IMR-90 (cell line): ENCODE measurements around the gene CUX1. TPM values are rescaled to one million over a fixed set of nuclear protein-coding genes. Genes with fewer than 3 reads are reported as not detected.

Experiments
- ATAC-seq: fragments of 200-7000 bp; cut with Tn5 transposase; 2 replicates; pipeline ENCODE4 v1.9.1; 2020; ENCODE audit warnings: low read depth, mild to moderate bottlenecking, moderate library complexity
- BruUV-seq: library from RNA; stranded (reverse); fragments of 400-500 nt; replicated peaks from 2 replicates; lab custom pipeline; 2021; lab: Mats Ljungman, UMichigan
- CTCF ChIA-PET: fragments of 300-600 bp; formaldehyde crosslinking; extraction: SDS; loops from one replicate; lab custom pipeline; 2021; ENCODE audit warnings: antibody characterized with exemption; lab: Yijun Ruan, JAX
- POLR2A ChIA-PET: fragments of 300-600 bp; sonication (Branson Sonifier 250); formaldehyde crosslinking; loops from one replicate; lab custom pipeline; 2022; ENCODE audit warnings: antibody characterized with exemption; ENCODE audit not compliant: unreplicated experiment; lab: Charles Lee
- DNase-seq: peaks from one replicate; pipeline ENCODE4 v3.0.0; 2013
- H2AFZ ChIP-seq: replicated peaks from 2 replicates; pipeline ENCODE3; 2013; ENCODE audit warnings: low read length, mild to moderate bottlenecking; ENCODE audit not compliant: poor library complexity
- H2AK5ac ChIP-seq: 2 replicates; pipeline ENCODE4 v1.6.1; 2013; ENCODE audit warnings: low read depth, low read length, inconsistent platforms
- H2AK9ac ChIP-seq: replicated peaks from 2 replicates; pipeline ENCODE3; 2013; ENCODE audit warnings: mild to moderate bottlenecking, low read depth, low read length, moderate library complexity; ENCODE audit not compliant: poor library complexity
- H2BK120ac ChIP-seq: 2 replicates; pipeline ENCODE4 v1.6.1; 2013; ENCODE audit warnings: low read depth, low read length, inconsistent platforms
- H2BK15ac ChIP-seq: 3 replicates; pipeline ENCODE4 v1.6.1; 2013; ENCODE audit warnings: low read depth, low read length, inconsistent platforms
- H2BK20ac ChIP-seq: 2 replicates; pipeline ENCODE4 v1.6.1; 2013; ENCODE audit warnings: low read depth, mild to moderate bottlenecking, inconsistent platforms, low read length, moderate library complexity
- H2BK5ac ChIP-seq: 2 replicates; pipeline ENCODE4 v1.6.1; 2013; ENCODE audit warnings: mild to moderate bottlenecking, low read depth, low read length, inconsistent platforms; ENCODE audit not compliant: poor library complexity, severe bottlenecking
- H3K14ac ChIP-seq: replicated peaks from 2 replicates; pipeline ENCODE4 v1.6.1; 2013; ENCODE audit warnings: low read depth, low read length, inconsistent platforms
- H3K18ac ChIP-seq: 2 replicates; pipeline ENCODE4 v1.6.1; 2013; ENCODE audit warnings: low read depth, low read length, control low read depth
- H3K23ac ChIP-seq: 2 replicates; pipeline ENCODE4 v1.6.1; 2013; ENCODE audit warnings: low read depth, low read length, inconsistent platforms
- H3K27ac ChIP-seq: 2 replicates; pipeline ENCODE4 v1.5.1; 2013; ENCODE audit warnings: mild to moderate bottlenecking, control low read depth, low read length; ENCODE audit not compliant: insufficient read depth
- H3K27me3 ChIP-seq: 2 replicates; pipeline ENCODE4 v1.6.1; 2013; ENCODE audit warnings: low read length; ENCODE audit not compliant: control insufficient read depth, insufficient read depth
- H3K36me3 ChIP-seq: 2 replicates; pipeline ENCODE4 v1.6.1; 2013; ENCODE audit warnings: low read length, mixed read lengths; ENCODE audit not compliant: control insufficient read depth, insufficient read depth
- H3K4ac ChIP-seq: 2 replicates; pipeline ENCODE4 v1.6.1; 2013; ENCODE audit warnings: low read depth, low read length, inconsistent platforms
- H3K4me1 ChIP-seq: 2 replicates; pipeline ENCODE4 v1.6.1; 2013; ENCODE audit warnings: low read length, mixed read lengths; ENCODE audit not compliant: control insufficient read depth, insufficient read depth
- H3K4me2 ChIP-seq: 2 replicates; pipeline ENCODE4 v1.6.1; 2013; ENCODE audit warnings: low read depth, mild to moderate bottlenecking, control low read depth, low read length, moderate library complexity
- H3K4me3 ChIP-seq: 2 replicates; pipeline ENCODE4 v1.5.1; 2013; ENCODE audit warnings: low read depth, mild to moderate bottlenecking, control low read depth, low read length, moderate library complexity; ENCODE audit not compliant: insufficient read depth
- H3K56ac ChIP-seq: 2 replicates; pipeline ENCODE4 v1.6.1; 2013; ENCODE audit warnings: low read length, inconsistent platforms; ENCODE audit not compliant: insufficient read depth; ENCODE audit errors: extremely low read depth
- H3K79me1 ChIP-seq, 2 experiments: 2 replicates each; pipeline ENCODE4 v1.6.1; 2013; ENCODE audit warnings: low read length in 2 of 2, inconsistent platforms in 1 of 2, low read depth in 1 of 2
- H3K9ac ChIP-seq: 2 replicates; pipeline ENCODE4 v1.6.1; 2013; ENCODE audit warnings: low read depth, low read length, control low read depth
- H3K9me1 ChIP-seq: 2 replicates; pipeline ENCODE4 v1.6.1; 2013; ENCODE audit warnings: low read length, inconsistent platforms; ENCODE audit not compliant: insufficient read depth
- H3K9me3 ChIP-seq: 2 replicates; pipeline ENCODE4 v1.6.1; 2013; ENCODE audit warnings: low read length; ENCODE audit not compliant: control insufficient read depth, insufficient read depth
- H4K20me1 ChIP-seq: 2 replicates; pipeline ENCODE4 v1.6.1; 2013; ENCODE audit warnings: low read length, inconsistent platforms; ENCODE audit not compliant: insufficient read depth
- H4K5ac ChIP-seq: 2 replicates; pipeline ENCODE4 v1.6.1; 2013; ENCODE audit warnings: mild to moderate bottlenecking, low read depth, low read length, control low read depth
- H4K8ac ChIP-seq, 2 experiments: 2 replicates each; pipeline ENCODE4 v1.6.1; 2013; ENCODE audit warnings: low read depth in 2 of 2, low read length in 2 of 2, control low read depth in 1 of 2, inconsistent platforms in 1 of 2
- H4K91ac ChIP-seq: 2 replicates; pipeline ENCODE4 v1.6.1; 2013; ENCODE audit warnings: low read depth, low read length, inconsistent platforms; ENCODE audit not compliant: insufficient read depth
- FOS ChIP-seq: fragments of 150-350 bp; IDR thresholded peaks from 2 replicates; pipeline ENCODE4 v1.6.1; 2016; ENCODE audit warnings: low read depth, low read length
- MAFK ChIP-seq: IDR thresholded peaks from 2 replicates; pipeline ENCODE4 v1.6.1; 2012; ENCODE audit warnings: low read depth, low read length, improper control_type of control experiment
- MAZ ChIP-seq: IDR thresholded peaks from 2 replicates; pipeline ENCODE4 v1.6.1; 2012; ENCODE audit warnings: low read depth, mild to moderate bottlenecking, low read length, improper control_type of control experiment, moderate library complexity, borderline replicate concordance
- NFE2L2 ChIP-seq: fragments of 150-350 bp; IDR thresholded peaks from 2 replicates; pipeline ENCODE4 v1.6.1; 2016; ENCODE audit warnings: low read depth, mild to moderate bottlenecking, low read length
- RAD21 ChIP-seq: IDR thresholded peaks from 2 replicates; pipeline ENCODE4 v1.6.1; 2012; ENCODE audit warnings: low read length, improper control_type of control experiment
- RFX5 ChIP-seq: IDR thresholded peaks from 2 replicates; pipeline ENCODE4 v1.8.0; 2012; ENCODE audit warnings: low read depth, mild to moderate bottlenecking, low read length, moderate library complexity
- SMC3 ChIP-seq: fragments of 150-350 bp; IDR thresholded peaks from 2 replicates; pipeline ENCODE4 v1.6.1; 2016; ENCODE audit warnings: low read depth, mild to moderate bottlenecking, antibody characterized with exemption, low read length, moderate library complexity
- WGBS, 2 experiments: methylation state at CpG; one replicate each; pipeline versions ENCODE4 v1.1.5 to v1.1.7; 2013; ENCODE audit warnings: missing lambda C conversion rate in 2 of 2; ENCODE audit not compliant: insufficient read length in 1 of 2; ENCODE audit errors: extremely low coverage in 2 of 2; 5-methylcytosine and 5-hydroxymethylcytosine counted together
- dilution Hi-C: fragments of 300-500 bp; cut with HindIII; formaldehyde crosslinking; loops from one replicate; pipeline ENCODE4 v1.14.3; 2018; ENCODE audit warnings: low sequenced_read_pairs; ENCODE audit not compliant: unreplicated experiment
- in situ Hi-C: fragments of 300-500 bp; cut with MboI; formaldehyde crosslinking; loops from 3 replicates; pipeline ENCODE4 v1.14.3; 2019; ENCODE audit warnings: low sequenced_read_pairs, inconsistent platforms, mixed read lengths
- intact Hi-C: fragments of 100-400 bp; cut with micrococcal nuclease; formaldehyde crosslinking; loops from 2 replicates; pipeline ENCODE4 v1.10.0; 2022
- polyA plus RNA-seq, 3 experiments: library from polyadenylated mRNA; depleted of rRNA; stranded (reverse); fragments of >200 nt; gene quantifications; 2 replicates each; pipeline ENCODE4 v1.2.3, GENCODE V29; 2012; ENCODE audit warnings: low replicate concordance in 1 of 3
- total RNA-seq: library from RNA; depleted of rRNA; stranded (reverse); fragments of >200 nt; gene quantifications from 2 replicates; pipeline ENCODE4 v1.2.3, GENCODE V29; 2012
- TF ChIP-seq, protein P1 (sequence below): conservative IDR thresholded peaks from 2 replicates; pipeline ENCODE4 v1.5.1; 2012; ENCODE audit warnings: mild to moderate bottlenecking, low read depth, low read length, improper control_type of control experiment
- TF ChIP-seq, protein P2 (sequence below): fragments of 150-350 bp; IDR thresholded peaks from 2 replicates; pipeline ENCODE4 v1.6.1; 2016; ENCODE audit warnings: low read depth, mild to moderate bottlenecking, low read length, moderate library complexity, borderline replicate concordance

CUX1 gene
- total and polyA plus RNA-seq, 2 of the 4 experiments (the other 2 are of a cell fraction) = 19.7 to 46.4 TPM

DNA sequence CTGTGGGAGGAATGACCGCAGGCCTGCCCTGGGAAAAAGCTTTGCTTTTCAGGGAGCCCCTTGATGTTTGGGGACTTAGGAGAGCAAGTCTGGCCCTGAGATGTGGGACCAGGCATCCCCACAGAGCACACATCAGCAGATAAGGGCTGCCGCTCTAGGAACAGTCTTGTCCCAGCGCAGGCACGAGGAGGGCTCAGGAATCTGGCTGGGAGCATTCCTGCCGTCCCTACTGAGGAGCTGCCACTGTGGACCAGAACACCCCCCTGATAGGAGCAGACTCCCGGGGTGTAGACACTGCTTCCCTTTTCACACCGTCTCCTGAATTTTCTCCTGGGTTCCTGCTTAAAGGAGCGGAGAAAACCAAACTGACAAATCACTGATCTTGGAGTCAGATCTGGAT lies 232.3 kb downstream of the CUX1 start:
- Histone ChIP-seq H2AK9ac (no peak overlapping the region), H3K18ac (no peak overlapping the region), H2BK15ac (no peak overlapping the region), H3K4me3 (no peak overlapping the region), H2AK5ac (no peak overlapping the region), H4K8ac (no peak overlapping the region), H3K9me1 (peaks cover 18% of the 10 kb centered on the region), H3K14ac (no peak overlapping the region), H3K4ac (no peak overlapping the region), H3K79me1 (peaks cover 19 to 49% of the 10 kb centered on the region in 2 experiments), H3K27ac (no peak overlapping the region), H2BK20ac (no peak overlapping the region), H3K4me1 (peaks cover 12% of the 10 kb centered on the region), H3K23ac (no peak overlapping the region), H4K5ac (no peak overlapping the region), H3K9me3 (peaks cover 4% of the 10 kb centered on the region; the same call in 1 of the 2 replicates), H3K36me3 (no peaks in the 10 kb centered on the region), H3K9ac (no peak overlapping the region), H2BK120ac (no peak overlapping the region), H4K91ac (no peak overlapping the region), H4K20me1 (peaks cover 29% of the 10 kb centered on the region), H2BK5ac (no peak overlapping the region), H3K56ac (no peak overlapping the region), H3K27me3 (no peaks in the 10 kb centered on the region), H3K4me2 (no peak overlapping the region), H2AFZ (no peak overlapping the region)
- ATAC-seq = no peak
- no peak for DNase-seq
- ChIA-PET CTCF (no interaction called here), POLR2A (no interaction called here)
- dilution Hi-C loops (no loop called here), intact Hi-C loops (loop anchor here (10.0 kb wide), 2 partner anchors 125 to 235 kb away; partner anchors contain the start of gene CUX1), in situ Hi-C loops (no loop called here)
- BruUV-seq = no TSS peak
- 89% methylated on average over 3 of the region's 8 CpGs; no CpG with 5 or more reads in 1 of the 2 experiments for WGBS, 2 experiments
- no peak for TF ChIP-seq SMC3
- TF ChIP-seq NFE2L2 = no peak
- no peak for TF ChIP-seq RFX5
- no peak for TF ChIP-seq MAFK
- TF ChIP-seq MAZ = no peak
- no peak for TF ChIP-seq FOS
- TF ChIP-seq RAD21 = no peak
- TF ChIP-seq, protein P1, sequence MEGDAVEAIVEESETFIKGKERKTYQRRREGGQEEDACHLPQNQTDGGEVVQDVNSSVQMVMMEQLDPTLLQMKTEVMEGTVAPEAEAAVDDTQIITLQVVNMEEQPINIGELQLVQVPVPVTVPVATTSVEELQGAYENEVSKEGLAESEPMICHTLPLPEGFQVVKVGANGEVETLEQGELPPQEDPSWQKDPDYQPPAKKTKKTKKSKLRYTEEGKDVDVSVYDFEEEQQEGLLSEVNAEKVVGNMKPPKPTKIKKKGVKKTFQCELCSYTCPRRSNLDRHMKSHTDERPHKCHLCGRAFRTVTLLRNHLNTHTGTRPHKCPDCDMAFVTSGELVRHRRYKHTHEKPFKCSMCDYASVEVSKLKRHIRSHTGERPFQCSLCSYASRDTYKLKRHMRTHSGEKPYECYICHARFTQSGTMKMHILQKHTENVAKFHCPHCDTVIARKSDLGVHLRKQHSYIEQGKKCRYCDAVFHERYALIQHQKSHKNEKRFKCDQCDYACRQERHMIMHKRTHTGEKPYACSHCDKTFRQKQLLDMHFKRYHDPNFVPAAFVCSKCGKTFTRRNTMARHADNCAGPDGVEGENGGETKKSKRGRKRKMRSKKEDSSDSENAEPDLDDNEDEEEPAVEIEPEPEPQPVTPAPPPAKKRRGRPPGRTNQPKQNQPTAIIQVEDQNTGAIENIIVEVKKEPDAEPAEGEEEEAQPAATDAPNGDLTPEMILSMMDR = no peak
- TF ChIP-seq, protein P2, sequence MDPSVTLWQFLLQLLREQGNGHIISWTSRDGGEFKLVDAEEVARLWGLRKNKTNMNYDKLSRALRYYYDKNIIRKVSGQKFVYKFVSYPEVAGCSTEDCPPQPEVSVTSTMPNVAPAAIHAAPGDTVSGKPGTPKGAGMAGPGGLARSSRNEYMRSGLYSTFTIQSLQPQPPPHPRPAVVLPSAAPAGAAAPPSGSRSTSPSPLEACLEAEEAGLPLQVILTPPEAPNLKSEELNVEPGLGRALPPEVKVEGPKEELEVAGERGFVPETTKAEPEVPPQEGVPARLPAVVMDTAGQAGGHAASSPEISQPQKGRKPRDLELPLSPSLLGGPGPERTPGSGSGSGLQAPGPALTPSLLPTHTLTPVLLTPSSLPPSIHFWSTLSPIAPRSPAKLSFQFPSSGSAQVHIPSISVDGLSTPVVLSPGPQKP = no peak
